22Rv1 (cell line): ENCODE measurements around the gene SNX10.

Experiments
- CTCF ChIP-seq: fragments of 450-650 bp; IDR thresholded peaks from 2 replicates; pipeline ENCODE4 v1.5.1; 2017; ENCODE audit warnings: mild to moderate bottlenecking
- ZFX ChIP-seq: fragments of 450-650 bp; IDR thresholded peaks from 2 replicates; pipeline ENCODE4 v1.6.1; 2017; ENCODE audit warnings: antibody characterized with exemption, borderline replicate concordance

DNA sequence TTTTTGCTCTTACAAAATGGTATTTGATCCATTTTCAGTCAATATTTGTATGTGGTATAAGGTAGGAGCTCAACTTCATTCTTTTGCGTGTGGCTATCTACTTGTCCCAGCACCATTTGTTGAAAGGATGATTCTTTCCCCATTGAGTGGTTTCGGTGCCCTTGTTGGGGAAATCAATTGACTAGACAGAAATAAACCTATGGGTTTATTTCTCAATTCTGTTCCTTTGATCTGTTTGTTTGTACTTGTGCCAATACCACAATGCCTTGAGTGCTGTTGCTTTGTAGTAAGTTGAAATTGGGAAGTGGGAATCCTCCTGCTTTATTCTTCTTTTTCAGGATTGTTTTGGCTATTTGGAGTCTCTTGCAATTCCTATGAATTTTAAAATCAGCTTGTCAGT, 41.0 kb downstream of the SNX10 start:
- TF ChIP-seq CTCF (no peak), ZFX (no peak)
